IPS-15b (cell line): Measurements from ENCODE around the gene MYO10.

Experiments used
- H3K27me3 ChIP-seq: one replicate; pipeline ENCODE4 v1.6.1; 2013; ENCODE audit warnings: low read length; ENCODE audit not compliant: control insufficient read depth, insufficient read depth
- H3K36me3 ChIP-seq: one replicate; pipeline ENCODE4 v1.6.1; 2013; ENCODE audit warnings: low read length; ENCODE audit not compliant: control insufficient read depth, insufficient read depth
- H3K4me1 ChIP-seq: one replicate; pipeline ENCODE4 v1.6.1; 2013; ENCODE audit warnings: mild to moderate bottlenecking, low read length; ENCODE audit not compliant: control insufficient read depth, insufficient read depth
- H3K4me3 ChIP-seq: one replicate; pipeline ENCODE4 v1.5.1; 2013; ENCODE audit warnings: low read depth, low read length
- H3K9ac ChIP-seq: one replicate; pipeline ENCODE4 v1.6.1; 2013; ENCODE audit warnings: low read depth, mild to moderate bottlenecking, low read length
- H3K9me3 ChIP-seq: one replicate; pipeline ENCODE4 v1.6.1; 2013; ENCODE audit warnings: mild to moderate bottlenecking, low read length; ENCODE audit not compliant: control insufficient read depth, insufficient read depth

Gene MYO10

DNA sequence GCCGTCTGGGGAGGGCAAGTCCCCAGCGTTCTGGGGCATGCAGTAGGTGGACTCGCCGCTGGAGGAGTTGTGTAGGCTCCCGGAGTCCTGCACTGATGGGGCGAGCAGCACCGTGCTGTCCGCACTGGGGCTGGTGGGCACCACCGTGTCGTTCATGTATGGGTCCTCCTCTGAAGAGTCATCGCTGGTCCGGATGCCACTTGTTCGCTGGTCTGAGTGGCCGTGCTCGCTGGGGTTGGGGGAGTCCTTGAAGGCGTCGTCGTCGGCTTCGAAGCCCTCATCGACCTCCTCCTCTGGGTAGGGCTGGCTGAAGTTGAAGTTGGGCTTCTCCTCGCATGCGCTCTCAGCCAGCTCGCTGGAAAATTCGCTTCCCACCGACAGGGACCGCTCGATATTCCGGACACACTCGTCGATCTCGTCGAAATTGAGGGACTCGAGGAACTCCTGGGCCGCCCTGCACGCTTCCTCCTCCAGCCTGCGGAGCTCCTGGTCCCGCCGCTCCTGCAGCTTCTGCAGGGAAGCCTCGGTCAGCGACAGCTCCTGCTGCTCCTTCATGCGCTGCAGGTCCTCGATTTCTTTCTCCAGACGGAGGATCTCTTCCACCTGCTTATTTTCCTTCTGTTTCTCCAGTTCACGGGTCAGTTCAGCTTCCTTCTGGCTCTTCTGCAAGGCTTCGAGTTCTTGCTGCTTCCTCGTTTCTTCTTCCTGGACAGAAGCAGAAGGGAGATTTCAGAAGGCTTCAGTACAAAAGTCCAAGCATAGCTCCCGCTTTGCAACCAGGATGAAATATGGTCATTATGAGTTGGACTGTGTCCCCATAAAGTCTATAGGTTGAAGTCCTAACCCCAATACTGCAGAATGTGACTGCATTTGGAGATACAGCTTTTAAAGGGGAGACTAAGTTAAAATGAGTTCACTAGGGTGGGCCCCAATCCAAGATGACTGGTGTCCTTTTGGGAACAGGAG, 234.7 kb downstream of the MYO10 start:
- peaks cover 33% of the 10 kb centered on the region for H3K36me3 ChIP-seq

DNA sequence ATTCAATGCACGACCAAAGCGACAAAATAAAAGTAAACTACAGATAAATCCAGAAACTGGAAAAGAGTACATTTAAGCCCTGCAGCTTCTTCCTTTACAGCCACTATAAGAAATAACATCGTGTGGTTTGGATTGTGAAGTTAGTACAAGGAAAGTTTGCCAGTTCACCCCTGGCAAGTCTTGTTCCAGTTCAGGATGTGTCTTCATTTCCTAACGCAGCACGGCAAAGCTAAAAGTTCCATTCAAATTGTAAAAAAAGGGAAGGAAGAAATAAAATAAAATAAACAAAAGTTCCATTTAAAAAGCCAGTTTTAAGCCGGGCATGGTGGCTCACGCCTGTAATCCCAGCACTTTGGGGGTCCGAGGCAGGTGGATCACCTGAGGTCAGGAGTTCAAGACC, 236.0 kb downstream of the MYO10 start:
- Histone ChIP-seq H3K9ac (no peak overlapping the region), H3K4me1 (peaks cover 6% of the 10 kb centered on the region), H3K4me3 (no peak overlapping the region), H3K36me3 (peaks cover 33% of the 10 kb centered on the region), H3K9me3 (no peaks in the 10 kb centered on the region), H3K27me3 (no peaks in the 10 kb centered on the region)

More for the DNA sequence above, 234.7 kb downstream of the MYO10 start:
- H3K27me3 ChIP-seq, result no peaks in the 10 kb centered on the region
- no peak overlapping the region for H3K9ac ChIP-seq
- H3K4me1 ChIP-seq, result peaks cover 6% of the 10 kb centered on the region
- no peak overlapping the region for H3K4me3 ChIP-seq
- no peaks in the 10 kb centered on the region for H3K9me3 ChIP-seq

DNA sequence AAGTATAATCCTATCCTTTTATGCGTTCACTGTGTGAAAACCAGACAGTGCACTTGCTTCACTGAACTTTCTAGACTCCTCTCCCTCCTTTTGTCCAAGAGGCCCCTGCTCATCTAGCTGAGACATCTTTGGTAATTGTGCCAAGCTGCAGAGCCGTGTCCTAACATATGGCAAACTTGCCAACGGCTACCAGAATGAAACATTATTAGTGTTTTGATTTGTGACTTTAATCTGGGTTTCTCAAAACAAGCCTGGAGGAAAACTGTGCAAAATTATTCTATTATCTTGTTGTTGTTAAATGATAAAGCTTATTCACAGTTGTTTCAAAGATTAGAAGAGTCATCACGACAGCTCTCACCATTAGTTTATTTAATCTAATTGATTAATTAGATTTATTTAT, 240.3 kb downstream of the MYO10 start:
- no peaks in the 10 kb centered on the region for H3K9me3 ChIP-seq
- no peak overlapping the region for H3K4me3 ChIP-seq
- no peaks in the 10 kb centered on the region for H3K27me3 ChIP-seq
- no peak overlapping the region for H3K9ac ChIP-seq
- H3K4me1 ChIP-seq, result no peaks in the 10 kb centered on the region
- peaks cover 32% of the 10 kb centered on the region for H3K36me3 ChIP-seq

DNA sequence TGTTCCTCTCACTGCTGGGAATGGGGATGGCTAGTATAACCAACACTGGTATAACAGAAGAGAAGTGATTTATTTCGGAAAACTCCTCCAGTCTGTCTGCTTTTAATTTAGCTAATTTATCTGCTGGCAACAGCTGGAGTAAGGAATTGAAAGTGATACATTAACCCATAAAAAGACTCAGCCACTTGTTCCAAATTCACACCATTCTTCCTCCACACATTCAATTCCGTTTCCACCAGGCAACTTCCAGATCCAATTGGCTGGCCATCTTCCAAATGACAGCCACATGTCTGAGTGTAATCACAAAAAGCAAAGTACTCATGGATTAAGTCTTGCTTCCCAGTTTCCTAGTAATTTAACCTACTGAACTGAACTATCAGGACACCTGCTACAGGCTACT, 242.2 kb downstream of the MYO10 start:
- Histone ChIP-seq H3K27me3 (no peaks in the 10 kb centered on the region), H3K4me3 (no peak overlapping the region), H3K9me3 (no peaks in the 10 kb centered on the region), H3K9ac (no peak overlapping the region), H3K4me1 (no peaks in the 10 kb centered on the region), H3K36me3 (peaks cover 28% of the 10 kb centered on the region)

DNA sequence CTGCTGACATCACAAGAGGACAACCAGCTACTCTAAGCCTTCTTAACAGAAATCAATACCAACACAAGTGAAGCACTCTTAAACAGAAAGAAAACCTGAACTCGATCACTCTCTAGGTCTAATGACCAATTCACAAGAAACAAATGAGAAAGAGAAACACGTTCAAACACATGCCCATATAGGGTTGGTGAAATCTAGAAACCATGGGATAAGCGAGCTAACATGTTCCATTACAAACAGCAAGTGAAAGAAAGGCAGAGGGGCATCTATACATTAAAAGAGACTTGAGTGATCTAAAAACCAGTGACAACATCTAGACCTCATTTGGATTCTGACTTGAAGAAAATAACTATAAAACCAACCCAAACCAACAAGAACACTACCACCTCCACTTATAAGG, 244.4 kb downstream of the MYO10 start:
- H3K9me3 ChIP-seq, result no peaks in the 10 kb centered on the region
- no peak overlapping the region for H3K9ac ChIP-seq
- H3K4me3 ChIP-seq, result no peak overlapping the region
- H3K4me1 ChIP-seq, result no peaks in the 10 kb centered on the region
- peaks cover 33% of the 10 kb centered on the region for H3K36me3 ChIP-seq
- no peaks in the 10 kb centered on the region for H3K27me3 ChIP-seq

DNA sequence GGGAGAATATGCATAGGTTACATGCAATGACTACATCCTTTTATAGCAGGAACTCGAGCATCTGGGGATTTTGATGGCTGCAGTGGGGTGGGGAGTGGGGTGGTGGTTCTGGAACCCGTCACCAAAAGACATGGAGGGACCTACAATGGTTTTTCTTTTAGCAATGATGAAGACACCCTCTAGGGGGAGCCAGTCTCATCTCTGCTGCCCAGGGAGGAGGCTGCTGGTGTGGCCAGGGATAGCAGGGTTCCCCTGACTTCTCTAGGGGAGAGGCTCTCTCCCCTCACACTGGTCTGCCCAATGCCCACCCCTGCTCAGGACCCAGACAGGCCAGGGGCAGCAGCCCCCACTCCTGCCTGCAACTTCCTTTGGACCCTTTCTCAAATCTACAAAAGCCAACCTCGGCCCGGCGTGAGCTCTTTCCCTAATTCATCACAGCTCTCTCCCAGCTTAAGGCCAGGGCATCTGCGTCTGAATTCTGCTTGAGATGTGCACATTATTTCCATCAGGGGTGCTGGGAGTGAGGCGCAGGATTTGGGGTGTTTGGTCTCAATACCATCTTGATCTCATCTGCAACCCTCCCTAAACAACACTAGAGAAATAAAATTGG, 245.7 kb downstream of the MYO10 start:
- Histone ChIP-seq H3K36me3 (peaks cover 36% of the 10 kb centered on the region), H3K27me3 (no peaks in the 10 kb centered on the region)

DNA sequence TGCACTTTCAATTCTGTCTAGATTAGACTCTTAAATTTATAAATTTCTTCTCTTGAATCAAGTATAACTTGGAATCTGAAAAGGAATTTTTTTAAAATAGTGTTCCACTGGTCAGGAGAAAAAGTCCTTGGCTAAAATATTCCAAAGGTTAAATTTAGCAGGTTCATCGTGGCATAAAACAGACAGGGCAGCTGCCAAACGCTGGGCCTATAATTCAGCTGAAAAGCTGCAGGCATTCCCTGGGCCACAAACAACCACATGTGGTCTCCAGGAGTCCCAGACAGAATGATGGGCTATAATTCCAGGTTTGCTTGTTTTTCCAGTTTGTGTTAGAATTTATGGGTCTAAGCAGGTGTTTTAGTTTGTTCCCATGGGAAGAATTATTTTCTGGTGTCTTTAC, 248.2 kb downstream of the MYO10 start:
- no peaks in the 10 kb centered on the region for H3K27me3 ChIP-seq
- H3K9me3 ChIP-seq, result no peaks in the 10 kb centered on the region
- H3K4me1 ChIP-seq, result no peaks in the 10 kb centered on the region
- H3K4me3 ChIP-seq, result no peak overlapping the region
- H3K36me3 ChIP-seq, result peaks cover 33% of the 10 kb centered on the region
- no peak overlapping the region for H3K9ac ChIP-seq

More for the DNA sequence above, 245.7 kb downstream of the MYO10 start:
- Histone ChIP-seq H3K9ac (no peak overlapping the region), H3K9me3 (no peaks in the 10 kb centered on the region), H3K4me1 (no peaks in the 10 kb centered on the region), H3K4me3 (no peak overlapping the region)

DNA sequence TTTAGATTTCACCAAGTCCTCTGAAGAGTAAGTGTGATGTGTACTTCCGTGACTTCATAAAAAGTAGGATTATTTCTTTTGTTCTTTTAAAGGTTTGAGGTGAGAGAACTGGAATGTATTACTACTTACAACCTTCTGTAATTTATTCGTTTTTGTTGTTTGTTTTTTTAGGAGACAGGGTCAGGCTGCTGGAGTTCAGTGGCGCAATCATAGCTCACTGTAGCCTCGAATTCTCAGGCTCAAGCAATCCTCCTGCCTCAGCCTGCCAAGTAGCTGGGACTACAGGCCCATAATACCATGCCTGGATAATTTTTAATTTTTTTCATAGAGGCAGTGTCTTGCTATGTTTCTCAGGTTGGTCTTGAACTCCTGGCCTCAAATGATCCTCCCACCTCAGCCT, 251.0 kb downstream of the MYO10 start:
- H3K9ac ChIP-seq, result no peak overlapping the region
- H3K9me3 ChIP-seq, result no peaks in the 10 kb centered on the region
- no peak overlapping the region for H3K4me3 ChIP-seq
- H3K27me3 ChIP-seq, result no peaks in the 10 kb centered on the region
- no peaks in the 10 kb centered on the region for H3K4me1 ChIP-seq
- peaks cover 55% of the 10 kb centered on the region for H3K36me3 ChIP-seq

DNA sequence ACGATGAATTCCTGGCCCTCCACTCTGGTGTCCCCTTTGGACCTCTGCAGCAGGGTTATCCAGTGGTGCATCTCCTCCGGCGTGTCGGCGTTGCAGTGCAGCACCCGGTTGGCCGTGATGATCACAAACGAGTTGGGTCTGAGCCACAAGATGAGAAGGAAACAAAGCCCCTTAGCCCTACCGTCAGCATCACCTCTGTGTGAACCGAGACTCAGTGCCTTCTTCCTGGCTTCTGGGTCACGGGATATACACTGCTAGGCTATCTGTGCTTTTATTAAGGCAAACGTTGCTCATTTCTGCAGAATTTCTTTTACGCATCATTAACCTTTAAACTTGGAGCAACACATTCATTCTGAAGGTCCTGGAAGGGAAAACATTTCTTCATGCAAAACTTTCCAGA, 254.2 kb downstream of the MYO10 start:
- Histone ChIP-seq H3K27me3 (no peaks in the 10 kb centered on the region), H3K4me3 (no peak overlapping the region), H3K9me3 (no peaks in the 10 kb centered on the region), H3K4me1 (no peaks in the 10 kb centered on the region), H3K9ac (no peak overlapping the region), H3K36me3 (peaks cover 60% of the 10 kb centered on the region)

DNA sequence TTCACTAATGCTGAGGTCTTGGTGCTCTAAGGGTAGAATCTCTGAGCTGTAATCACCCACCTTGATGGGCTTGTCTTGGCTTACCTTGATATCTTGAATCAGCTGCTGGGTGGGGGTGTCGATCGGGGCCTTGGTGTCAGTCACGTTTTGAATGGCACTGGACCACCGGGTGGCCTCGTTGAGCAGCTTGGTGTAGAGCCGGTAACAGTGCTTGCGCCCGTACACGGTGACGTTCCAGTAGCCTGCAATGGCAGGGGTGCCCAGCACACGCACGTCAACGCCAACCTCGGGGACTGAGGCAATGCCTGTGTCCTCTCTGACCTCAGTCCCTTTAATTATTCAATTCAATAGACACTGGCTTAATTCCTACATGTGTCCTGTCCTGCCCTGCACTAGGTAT, 256.2 kb downstream of the MYO10 start:
- H3K9me3 ChIP-seq, result no peaks in the 10 kb centered on the region
- H3K36me3 ChIP-seq, result peaks cover 70% of the 10 kb centered on the region
- no peak overlapping the region for H3K9ac ChIP-seq
- H3K4me3 ChIP-seq, result no peak overlapping the region
- H3K4me1 ChIP-seq, result no peaks in the 10 kb centered on the region
- H3K27me3 ChIP-seq, result no peaks in the 10 kb centered on the region

DNA sequence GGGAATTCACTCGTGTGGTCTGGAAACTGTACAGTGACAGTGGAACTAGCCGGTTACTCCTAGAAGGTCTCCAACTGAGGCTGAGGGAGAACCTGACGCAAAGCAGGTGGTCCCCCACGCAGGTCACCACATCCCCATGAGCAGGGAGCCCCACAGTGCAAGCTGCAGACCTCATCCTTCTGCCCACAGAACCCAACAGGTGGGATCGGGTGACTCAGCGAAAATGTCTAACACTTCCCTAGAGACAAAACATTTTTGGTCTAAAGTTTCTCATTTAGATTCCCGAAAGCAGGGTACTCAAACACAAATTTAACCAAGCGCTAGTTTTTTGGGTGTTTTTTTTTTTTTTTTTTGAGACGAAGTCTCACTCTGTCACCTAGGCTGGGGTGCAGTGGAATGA, 256.9 kb downstream of the MYO10 start:
- Histone ChIP-seq H3K9me3 (no peaks in the 10 kb centered on the region), H3K9ac (no peak overlapping the region), H3K4me1 (no peaks in the 10 kb centered on the region), H3K36me3 (peaks cover 72% of the 10 kb centered on the region), H3K27me3 (no peaks in the 10 kb centered on the region), H3K4me3 (no peak overlapping the region)

DNA sequence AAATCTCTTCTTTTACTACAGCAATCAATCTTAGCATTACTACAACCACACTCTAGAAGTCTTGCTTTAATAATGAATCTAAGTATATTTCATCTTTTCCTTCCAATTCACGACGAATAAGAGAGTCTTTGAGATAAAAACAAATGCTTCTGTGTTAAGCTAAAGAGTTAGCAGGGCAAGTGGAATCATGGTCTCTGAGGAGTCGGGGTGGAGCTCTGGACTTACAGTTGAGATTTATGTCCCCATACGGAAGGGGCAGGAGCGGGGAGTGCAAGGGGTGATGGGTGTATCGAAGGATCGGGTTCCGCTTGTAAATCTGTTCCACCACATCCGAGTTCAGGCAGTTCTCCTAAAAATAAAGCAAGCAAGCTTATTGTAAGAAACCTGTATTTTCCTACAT, 260.3 kb downstream of the MYO10 start:
- Histone ChIP-seq H3K4me3 (no peak overlapping the region), H3K27me3 (no peaks in the 10 kb centered on the region), H3K36me3 (peaks cover 71% of the 10 kb centered on the region), H3K9ac (no peak overlapping the region), H3K4me1 (no peaks in the 10 kb centered on the region), H3K9me3 (no peaks in the 10 kb centered on the region)
